NK-92 (cell line): ENCODE results near the gene ACSS3.

ENCODE experiments used
- DNase-seq: peaks from one replicate; lab custom pipeline; 2025; ENCODE audit not compliant: unreplicated experiment; lab: John Stamatoyannopoulos, UW

Gene ACSS3

GRCh38 chr12:81294325-81295190 lies 216.7 kb downstream of the ACSS3 start:
- DNase-seq = no peak

- DNase-seq = no peak
These were observed 217.4 kb downstream of the ACSS3 start for GRCh38 chr12:81295251-81295650.

GRCh38 chr12:81296556-81297305 lies 218.9 kb downstream of the ACSS3 start:
- no peak for DNase-seq

- no peak for DNase-seq
These were observed 219.7 kb downstream of the ACSS3 start for GRCh38 chr12:81297601-81298000.

GRCh38 chr12:81300454-81300853 lies 222.6 kb downstream of the ACSS3 start:
- DNase-seq = no peak

- DNase-seq = no peak
These were observed 226.1 kb downstream of the ACSS3 start for GRCh38 chr12:81303935-81304334.
